HEK293T (cell line): Measurements from ENCODE around the gene MARF1.
A peak's percentile ranks its signal among the peaks of the same experiment; 100 is the strongest.

Source experiments
- CTCF ChIA-PET: fragments of 350-600 bp; formaldehyde crosslinking; extraction: SDS; loops from one replicate; lab custom pipeline; 2021; ENCODE audit warnings: antibody characterized with exemption, inconsistent platforms; lab: Yijun Ruan, JAX
- POLR2A ChIA-PET: fragments of 350-600 bp; formaldehyde crosslinking; extraction: SDS; loops from one replicate; lab custom pipeline; 2020; ENCODE audit warnings: antibody characterized with exemption, inconsistent platforms; lab: Yijun Ruan, JAX
- DNase-seq: peaks from one replicate; pipeline ENCODE4 v3.0.0; 2012; ENCODE audit warnings: mixed read lengths; ENCODE audit errors: extremely low spot score
- ARNT ChIP-seq: fragments of 450-650 bp; IDR thresholded peaks from 2 replicates; pipeline ENCODE4 v1.6.1; 2017; ENCODE audit warnings: mild to moderate bottlenecking
- BHLHE40 ChIP-seq: fragments of 450-650 bp; IDR thresholded peaks from 2 replicates; pipeline ENCODE4 v1.6.1; 2016; ENCODE audit warnings: mild to moderate bottlenecking, moderate library complexity, borderline replicate concordance
- CTBP1 ChIP-seq: fragments of 450-650 bp; IDR thresholded peaks from 2 replicates; pipeline ENCODE4 v1.6.1; 2016; ENCODE audit warnings: borderline replicate concordance
- ELF4 ChIP-seq: fragments of 450-650 bp; IDR thresholded peaks from 2 replicates; pipeline ENCODE4 v1.6.1; 2017; ENCODE audit warnings: antibody characterized with exemption
- FOXA1 ChIP-seq: fragments of 450-650 bp; IDR thresholded peaks from 2 replicates; pipeline ENCODE4 v1.6.1; 2016; ENCODE audit warnings: mild to moderate bottlenecking
- FOXK2 ChIP-seq: fragments of 450-650 bp; IDR thresholded peaks from 2 replicates; pipeline ENCODE4 v1.6.1; 2016; ENCODE audit warnings: mild to moderate bottlenecking
- FOXM1 ChIP-seq: fragments of 450-650 bp; IDR thresholded peaks from 2 replicates; pipeline ENCODE4 v1.6.1; 2017; ENCODE audit warnings: mild to moderate bottlenecking, borderline replicate concordance
- HDGF ChIP-seq: fragments of 450-650 bp; IDR thresholded peaks from 2 replicates; pipeline ENCODE4 v1.6.1; 2017; ENCODE audit warnings: antibody characterized with exemption, borderline replicate concordance
- L3MBTL2 ChIP-seq: fragments of 450-650 bp; conservative IDR thresholded peaks from 2 replicates; pipeline ENCODE4 v1.6.1; 2016; ENCODE audit warnings: mild to moderate bottlenecking
- LEF1 ChIP-seq: fragments of 450-650 bp; IDR thresholded peaks from 2 replicates; pipeline ENCODE4 v1.6.1; 2017; ENCODE audit warnings: mild to moderate bottlenecking, borderline replicate concordance
- NFRKB ChIP-seq: fragments of 450-650 bp; IDR thresholded peaks from 2 replicates; pipeline ENCODE4 v1.6.1; 2016; ENCODE audit warnings: mild to moderate bottlenecking, moderate library complexity
- PKNOX1 ChIP-seq: fragments of 450-650 bp; IDR thresholded peaks from 2 replicates; pipeline ENCODE4 v1.6.1; 2016
- SP1 ChIP-seq: fragments of 450-650 bp; IDR thresholded peaks from 2 replicates; pipeline ENCODE4 v1.6.1; 2017
- SUZ12 ChIP-seq: fragments of 450-650 bp; IDR thresholded peaks from 2 replicates; pipeline ENCODE4 v1.6.1; 2016; ENCODE audit warnings: mild to moderate bottlenecking
- TARDBP ChIP-seq: fragments of 450-650 bp; IDR thresholded peaks from 2 replicates; pipeline ENCODE4 v1.6.1; 2016
- ZNF384 ChIP-seq: fragments of 450-650 bp; IDR thresholded peaks from 2 replicates; pipeline ENCODE4 v1.6.1; 2016

Gene MARF1

DNA sequence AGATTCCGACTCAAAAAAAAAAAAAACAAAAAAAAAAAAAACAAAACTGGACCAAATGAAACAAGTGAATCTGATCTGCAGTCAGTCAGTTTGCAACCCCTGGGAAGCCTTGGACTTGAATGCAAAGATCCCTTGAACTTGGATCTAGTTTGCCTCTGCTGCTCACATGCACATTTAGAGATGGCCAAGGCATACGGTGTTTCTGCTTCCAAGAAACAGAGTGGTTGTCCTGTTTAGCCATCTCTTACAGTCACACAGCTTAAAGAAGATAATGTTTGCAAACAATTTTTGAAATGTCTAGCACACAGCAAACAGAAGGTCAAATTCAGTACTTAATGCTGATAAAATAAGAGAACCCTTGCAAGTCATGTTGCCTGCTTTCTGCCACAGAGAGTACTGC lies 11.6 kb upstream of the MARF1 start:
- no peak for TF ChIP-seq PKNOX1
- no peak for TF ChIP-seq SP1
- no peak for TF ChIP-seq BHLHE40
- no peak for TF ChIP-seq TARDBP
- TF ChIP-seq FOXK2 = no peak
- TF ChIP-seq ARNT = no peak
- TF ChIP-seq ZNF384 = no peak
- no peak for TF ChIP-seq CTBP1
- no peak for TF ChIP-seq HDGF
- TF ChIP-seq ELF4 = no peak
- POLR2A ChIA-PET = no interaction called here

GRCh38 chr16:15653227-15653626 lies 10.3 kb upstream of the MARF1 start:
- DNase-seq = no peak
- ChIA-PET POLR2A (interaction anchor here (0.7 to 1.2 kb wide), 3 partner anchors 9 to 19 kb away, joined by 3 to 4 read pairs (median 4); partner anchors contain the start of gene MARF1), CTCF (no interaction called here)
- TF ChIP-seq NFRKB (no peak), ARNT (no peak), FOXM1 (no peak), CTBP1 (no peak), SP1 (no peak), ELF4 (no peak), FOXA1 (no peak), LEF1 (no peak), SUZ12 (no peak), ZNF384 (no peak), BHLHE40 (no peak), PKNOX1 (no peak), FOXK2 (no peak), HDGF (no peak)

More for the DNA sequence above, 11.6 kb upstream of the MARF1 start:
- CTCF ChIA-PET = no interaction called here
- DNase-seq = no peak

DNA sequence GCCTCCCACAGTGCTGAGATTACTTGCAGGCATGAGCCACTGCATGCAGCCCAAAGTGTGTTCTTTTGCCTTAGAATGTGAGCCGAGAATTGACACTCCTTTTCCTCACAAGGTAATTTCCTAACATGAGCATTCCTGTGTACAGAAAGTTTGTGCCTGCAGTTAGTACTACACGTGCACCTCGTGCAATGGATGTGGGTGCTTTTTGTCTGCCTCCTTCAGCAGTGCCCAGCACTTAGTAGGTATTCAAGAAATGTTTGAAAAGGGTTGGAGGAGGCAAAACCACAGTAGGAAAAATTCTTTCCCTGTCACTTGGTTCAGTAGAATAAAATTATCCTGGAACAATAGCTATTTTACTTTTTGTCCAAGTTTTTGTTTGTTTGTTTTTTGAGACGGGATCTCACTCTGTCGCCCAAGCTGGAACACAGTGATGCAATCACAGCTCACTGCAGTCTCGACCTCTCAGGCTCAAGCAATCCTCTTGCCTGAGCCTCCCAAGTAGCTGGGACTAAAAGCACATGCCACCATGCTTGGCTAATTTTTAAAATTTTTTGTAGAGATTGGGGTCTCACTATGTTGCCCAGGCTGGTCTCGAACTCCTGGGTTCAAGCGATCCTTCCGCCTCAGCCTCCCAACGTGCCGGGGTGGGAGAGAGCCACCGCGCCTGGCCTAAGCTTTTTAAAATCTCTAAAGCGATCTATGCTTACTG lies 9.5 kb upstream of the MARF1 start:
- TF ChIP-seq HDGF (no peak), L3MBTL2 (no peak), FOXK2 (no peak), ELF4 (no peak), FOXM1 (no peak), ZNF384 (no peak), SUZ12 (no peak), BHLHE40 (no peak), CTBP1 (no peak), LEF1 (no peak)
- ChIA-PET POLR2A (interaction anchor here (0.7 to 1.5 kb wide), 4 partner anchors 7 to 19 kb away, joined by 3 to 4 read pairs (median 4); partner anchors contain the start of gene MARF1), CTCF (no interaction called here)
- no peak for DNase-seq

GRCh38 chr16:15650698-15651171 lies 7.8 kb upstream of the MARF1 start:
- ChIA-PET POLR2A (interaction anchor here (0.8 to 1.5 kb wide), 2 partner anchors 9 to 10 kb away, joined by 3 read pairs; no protein-coding TSS in a partner anchor), CTCF (interaction anchor here (0.8 kb wide), 1 partner anchor 32 kb away, joined by 3 read pairs; no protein-coding TSS in a partner anchor)

GRCh38 chr16:15650019-15650697 lies 7.2 kb upstream of the MARF1 start, which contains the start of gene NDE1:
NDE1 (plus strand) TSS chr16:15650245; CDS start chr16:15664779, 14,534 bp downstream.
- peak; percentile 77 for TF ChIP-seq L3MBTL2
- no peak for TF ChIP-seq FOXK2
- no peak for TF ChIP-seq HDGF
- TF ChIP-seq BHLHE40 = no peak
- no peak for TF ChIP-seq SP1
- TF ChIP-seq NFRKB = no peak
- TF ChIP-seq TARDBP = no peak
- TF ChIP-seq ZNF384 = no peak
- no peak for TF ChIP-seq PKNOX1
- TF ChIP-seq FOXA1 = no peak
- TF ChIP-seq SUZ12 = no peak
- peak; percentile 96 for TF ChIP-seq FOXM1
- ChIA-PET POLR2A (interaction anchor here (0.8 kb wide), 1 partner anchor 11 kb away, joined by 3 read pairs; no protein-coding TSS in a partner anchor), CTCF (interaction anchor here (1.1 kb wide), 1 partner anchor 161 kb away, joined by 7 read pairs; no protein-coding TSS in a partner anchor)
- DNase-seq = peak; percentile 92

More at GRCh38 chr16:15650698-15651171, 7.8 kb upstream of the MARF1 start:
- DNase-seq = peak; percentile 19
- TF ChIP-seq L3MBTL2 (0 out of 2 replicates have a peak, but pooled peaks have one; percentile 29), PKNOX1 (no peak)
